SK-N-SH (cell line): ENCODE results near the gene STOX1.
"Not testable (repeated sequence)": the region's sequence is repeated elsewhere in the genome, so short reads cannot be mapped to it uniquely, and the experiment has no call there.

Experiments
- CTCF ChIP-seq: fragments of 200-600 bp; sonication (generic); IDR thresholded peaks from 2 replicates; pipeline ENCODE4 v1.6.1; 2017; ENCODE audit warnings: antibody characterized with exemption, mild to moderate bottlenecking, moderate library complexity
- EP300 ChIP-seq, 2 experiments: IDR thresholded peaks; 2 replicates each; pipeline versions ENCODE4 v1.4.0 to v1.6.1; 2012; ENCODE audit warnings: borderline replicate concordance in 1 of 2, low read depth in 1 of 2, low read length in 1 of 2
- POLR2AphosphoS5 ChIP-seq: IDR thresholded peaks from 2 replicates; pipeline ENCODE4 v1.6.1; 2012; ENCODE audit warnings: low read depth, low read length
- RCOR1 ChIP-seq: fragments of 150-350 bp; IDR thresholded peaks from 2 replicates; pipeline ENCODE4 v1.6.1; 2017; ENCODE audit warnings: antibody characterized with exemption, low read length
- REST ChIP-seq: IDR thresholded peaks from 2 replicates; pipeline ENCODE4 v1.6.1; 2012; ENCODE audit warnings: mild to moderate bottlenecking, low read depth, low read length, moderate library complexity
- SIN3A ChIP-seq: IDR thresholded peaks from 2 replicates; pipeline ENCODE4 v1.6.1; 2012; ENCODE audit warnings: low read depth, mild to moderate bottlenecking, low read length, moderate library complexity, borderline replicate concordance

- TF ChIP-seq SIN3A; CTCF; RCOR1; REST; EP300 (IDR thresholded peaks at IDR 0.05; ENCODE audit: borderline replicate concordance in 1 of 2, low read depth in 1 of 2, low read length in 1 of 2); POLR2AphosphoS5: not testable (repeated sequence)
Measured at GRCh38 chr10:68820359-68820758, 7.0 kb upstream of the STOX1 start.
